Measurements from ENCODE around the gene MAP9. TPM values are rescaled to one million over a fixed set of nuclear protein-coding genes. Genes with fewer than 3 reads are reported as not detected.
A peak's percentile ranks its signal among the peaks of the same experiment; 100 is the strongest.

Gene MAP9
- total RNA-seq, 4 donors from 2014 or later, result 12.1 to 32.0 (median 25.0) TPM

- 28 to 30% methylated on average over 4 of the region's 4 CpGs for WGBS, 2 donors
- TF ChIP-seq POLR2A (IDR thresholded peaks at IDR 0.05) (no peak), CTCF (IDR thresholded peaks at IDR 0.05) (peak in 1 of 6 experiments; percentile 8)
- H3K27ac ChIP-seq, result no peak overlapping the region
- DNase-seq, result no peak
- H3K27me3 ChIP-seq, result peaks cover 4% of the 10 kb centered on the region
- intact Hi-C loops (cut with DNase I), result no loop called here
- no peaks in the 10 kb centered on the region for H3K9me3 ChIP-seq
- H3K4me3 ChIP-seq (replicated peaks in 1 of 3), result no peak overlapping the region
- no peaks in the 10 kb centered on the region for H3K36me3 ChIP-seq
- no peaks in the 10 kb centered on the region for H3K4me1 ChIP-seq
Measured at GRCh38 chr4:155403886-155404285, 27.1 kb upstream of the MAP9 start.

- Histone ChIP-seq H3K9me3 (no peaks in the 10 kb centered on the region), H3K4me1 (no peaks in the 10 kb centered on the region), H3K27ac (no peak overlapping the region), H3K4me3 (replicated peaks in 1 of 3) (no peak overlapping the region), H3K27me3 (peaks cover 4% of the 10 kb centered on the region), H3K36me3 (no peaks in the 10 kb centered on the region)
- TF ChIP-seq CTCF (IDR thresholded peaks at IDR 0.05) (no peak), POLR2A (IDR thresholded peaks at IDR 0.05) (no peak)
- intact Hi-C loops (cut with DNase I), result no loop called here
- DNase-seq, result no peak
- WGBS, 2 donors, result 59 to 62% methylated on average over 2 of the region's 2 CpGs
Measured at GRCh38 chr4:155402941-155403340, 26.2 kb upstream of the MAP9 start.

- H3K4me1 ChIP-seq, result no peaks in the 10 kb centered on the region
- H3K9me3 ChIP-seq, result no peaks in the 10 kb centered on the region
- H3K36me3 ChIP-seq, result no peaks in the 10 kb centered on the region
- no peak overlapping the region for H3K4me3 ChIP-seq (replicated peaks in 1 of 3)
- no peak for DNase-seq
- 56 to 58% methylated on average over 2 of the region's 2 CpGs for WGBS, 2 donors
- intact Hi-C loops (cut with DNase I), result no loop called here
- H3K27ac ChIP-seq, result no peak overlapping the region
- TF ChIP-seq POLR2A (IDR thresholded peaks at IDR 0.05) (no peak), CTCF (IDR thresholded peaks at IDR 0.05) (no peak)
- H3K27me3 ChIP-seq, result peaks cover 4% of the 10 kb centered on the region
Measured at GRCh38 chr4:155400893-155401292, 24.1 kb upstream of the MAP9 start.

- peak in 1 of 2 donors; percentile 20 for DNase-seq
- H3K9me3 ChIP-seq, result no peaks in the 10 kb centered on the region
- H3K36me3 ChIP-seq, result no peaks in the 10 kb centered on the region
- no peak overlapping the region for H3K4me3 ChIP-seq (replicated peaks in 1 of 3)
- H3K27me3 ChIP-seq, result peaks cover 2% of the 10 kb centered on the region
- TF ChIP-seq POLR2A (IDR thresholded peaks at IDR 0.05) (no peak), CTCF (IDR thresholded peaks at IDR 0.05) (no peak)
- intact Hi-C loops (cut with DNase I), result no loop called here
- H3K27ac ChIP-seq, result no peak overlapping the region
- H3K4me1 ChIP-seq, result no peaks in the 10 kb centered on the region
- WGBS, 2 donors, result 33 to 46% methylated on average over 7 of the region's 7 CpGs
Measured at GRCh38 chr4:155399974-155400697, 23.4 kb upstream of the MAP9 start.

GRCh38 chr4:155392481-155393184 lies 15.9 kb upstream of the MAP9 start:
- Histone ChIP-seq H3K4me1 (no peaks in the 10 kb centered on the region), H3K36me3 (no peaks in the 10 kb centered on the region), H3K9me3 (no peaks in the 10 kb centered on the region), H3K27me3 (no peaks in the 10 kb centered on the region), H3K27ac (no peak overlapping the region), H3K4me3 (replicated peaks in 1 of 3) (no peak overlapping the region)
- intact Hi-C loops (cut with DNase I), result no loop called here
- DNase-seq, result no peak
- no peak for TF ChIP-seq CTCF (IDR thresholded peaks at IDR 0.05)
- no peak for TF ChIP-seq POLR2A (IDR thresholded peaks at IDR 0.05)
- 71 to 77% methylated on average over 8 of the region's 8 CpGs for WGBS, 2 donors
